Heart right ventricle (tissue), 16 donors: ENCODE measurements around the gene SOBP. TPM values are rescaled to one million over a fixed set of nuclear protein-coding genes. Genes with fewer than 3 reads are reported as not detected.

Source experiments
- ATAC-seq, 8 donors: fragments of 200-7000 bp; cut with Tn5 transposase; one replicate each; pipeline ENCODE4 v1.9.1; 2020; ENCODE audit warnings: mild to moderate bottlenecking in 8 of 8, moderate library complexity in 8 of 8, moderate number of reproducible peaks in 1 of 8
- DNase-seq, 2 donors: peaks; one replicate each; pipeline ENCODE4 v3.0.0-alpha.2; 2020
- H3K27ac ChIP-seq, 10 donors: fragments of 200-600 bp; sonication (generic) in 2 of 10; one replicate each; pipeline versions ENCODE4 v1.5.0 to v1.8.0; 2020 to 2022; ENCODE audit warnings: mild to moderate bottlenecking in 3 of 10
- H3K27me3 ChIP-seq, 7 donors: fragments of 200-600 bp; one replicate each; pipeline ENCODE4 v1.8.0; 2021 to 2022; ENCODE audit warnings: mild to moderate bottlenecking in 2 of 7
- H3K36me3 ChIP-seq, 9 donors: fragments of 200-600 bp; sonication (generic) in 1 of 9; one replicate each; pipeline versions ENCODE4 v1.5.0 to v1.8.0; 2020 to 2022; ENCODE audit warnings: mild to moderate bottlenecking in 2 of 9
- H3K4me1 ChIP-seq, 9 donors: fragments of 200-600 bp; sonication (generic) in 1 of 9; one replicate each; pipeline versions ENCODE4 v1.5.0 to v1.8.0; 2020 to 2022; ENCODE audit warnings: mild to moderate bottlenecking in 4 of 9
- H3K4me3 ChIP-seq, 10 donors: fragments of 200-600 bp; sonication (generic) in 2 of 10; one replicate each; pipeline versions ENCODE4 v1.5.0 to v1.8.0; 2020 to 2022; ENCODE audit warnings: mild to moderate bottlenecking in 7 of 10, moderate library complexity in 2 of 10
- H3K9me3 ChIP-seq, 11 donors: fragments of 200-600 bp in 10 of 11; sonication (generic) in 2 of 11; one replicate each; pipeline versions ENCODE4 v1.5.0 to v1.8.0; 2013 to 2022; ENCODE audit warnings: mild to moderate bottlenecking in 2 of 11, control low read depth in 1 of 11, moderate library complexity in 1 of 11
- WGBS, 2 donors: extraction: QIAGEN DNeasy Blood & Tissue Kit; methylation state at CpG; one replicate each; pipeline ENCODE4 v1.1.7; 2013; ENCODE audit warnings: inconsistent platforms in 1 of 2; 5-methylcytosine and 5-hydroxymethylcytosine counted together
- intact Hi-C, 10 donors: fragments of 100-400 bp; cut with DNase I; formaldehyde crosslinking; loops; one replicate each; pipeline versions ENCODE4 v1.11.1 to v1.14.2; 2022
- polyA plus RNA-seq, 2 donors: library from polyadenylated mRNA; stranded (reverse); fragments of 200-250 nt; gene quantifications; one replicate each; pipeline ENCODE4 v1.2.3, GENCODE V29; 2013
- total RNA-seq, 10 donors: library from RNA; stranded (reverse); fragmentation: NEBNext Ultra II Directional in 3 of 10; extraction: Animal tissue kit (Norgen Biotek cat#: 25700) in 3 of 10; gene quantifications; one replicate each; pipeline versions ENCODE4 v1.2.1 to v1.2.4, GENCODE V29; 2021 to 2023
- TF ChIP-seq, protein P1 (sequence below), 9 donors: fragments of 200-600 bp; sonication (generic) in 2 of 9; IDR thresholded peaks; one replicate each; pipeline versions ENCODE4 v1.5.0 to v1.8.0; 2021 to 2022; ENCODE audit warnings: antibody characterized with exemption in 9 of 9, mild to moderate bottlenecking in 5 of 9, moderate library complexity in 1 of 9
- donor health status: Arrhythmogenic right ventricular cardiomyopathy.
- donor health status: ischemic (EF 13 %, LVEDD 7.1; RV severe dilation, severe dysfunction).
- donor health status: healthy with polysubstance abuse.
- donor health status: DM: no; HTN: yes; CAD: no.
- donor health status: DM: no; HTN: no; CAD: no.
- donor health status: ischemic (EF 25% LVEDD 6.9; RV normal size, moderate dysfunction).
- donor health status: ischemic (EF 25% LVEDD 5.7; RV mildly dilated, moderate dysfunction).
- donor health status: healthy.
- donor health status: DM: yes; HTN: yes; CAD: no.
- donor health status: Ischemic cardiomyopathy.
- donor health status: ischemic (EF 35%, LVEDD 5.7; RV mildly dilated, moderate dysfunction).
- donor health status: nonischemic (EF 11% LVEDD 7.7; RV severe dilation, severe dysfunction).
- donor health status: DM: yes; HTN: yes; CAD: no.
- donor health status: PGD.
- donor health status: ischemic (EF 29% LVEDD 5.4; RV normal size, mild dysfunction).
- donor health status: nonischemic (EF 23%, LVEDD 6.1; RV moderate dilation, normal function).

SOBP gene
- total and polyA plus RNA-seq, 12 donors, result 5.2 to 25.3 (median 18.2) TPM

DNA sequence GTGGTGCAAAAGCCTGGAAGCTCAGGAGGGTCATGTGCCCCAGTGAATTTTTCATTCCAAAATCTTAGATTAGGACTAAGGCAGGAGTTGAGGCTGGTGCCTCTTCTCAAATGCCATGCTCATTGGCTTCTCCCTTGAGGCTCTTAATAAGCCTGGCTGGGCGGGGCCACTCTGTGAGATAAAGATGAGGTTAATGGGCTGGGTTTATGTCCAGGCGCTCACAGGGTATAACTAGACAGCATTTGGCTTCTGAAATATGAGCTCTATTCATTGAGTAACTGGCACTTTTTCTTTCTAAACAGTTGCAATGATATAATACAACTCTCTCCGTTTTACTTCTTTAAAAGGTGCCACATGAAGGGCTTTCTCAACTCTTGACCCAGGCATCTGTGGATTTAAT is 177.9 kb downstream of the SOBP start:
- intact Hi-C loops, result loop anchor here in 1 of 10 donors (10.0 kb wide), 1 partner anchor 353 kb away; no protein-coding TSS in a partner anchor
- H3K4me1 ChIP-seq, result peaks cover 7 to 30% (median 20%) of the 10 kb centered on the region in 9 donors
- H3K36me3 ChIP-seq, result no peaks in the 10 kb centered on the region
- WGBS, 2 donors, result 95 to 97% methylated on average over 3 of the region's 3 CpGs
- no peak for ATAC-seq
- H3K4me3 ChIP-seq, result no peak overlapping the region
- no peaks in the 10 kb centered on the region for H3K9me3 ChIP-seq
- no peak for DNase-seq
- H3K27me3 ChIP-seq, result no peaks in the 10 kb centered on the region
- TF ChIP-seq, protein P1, sequence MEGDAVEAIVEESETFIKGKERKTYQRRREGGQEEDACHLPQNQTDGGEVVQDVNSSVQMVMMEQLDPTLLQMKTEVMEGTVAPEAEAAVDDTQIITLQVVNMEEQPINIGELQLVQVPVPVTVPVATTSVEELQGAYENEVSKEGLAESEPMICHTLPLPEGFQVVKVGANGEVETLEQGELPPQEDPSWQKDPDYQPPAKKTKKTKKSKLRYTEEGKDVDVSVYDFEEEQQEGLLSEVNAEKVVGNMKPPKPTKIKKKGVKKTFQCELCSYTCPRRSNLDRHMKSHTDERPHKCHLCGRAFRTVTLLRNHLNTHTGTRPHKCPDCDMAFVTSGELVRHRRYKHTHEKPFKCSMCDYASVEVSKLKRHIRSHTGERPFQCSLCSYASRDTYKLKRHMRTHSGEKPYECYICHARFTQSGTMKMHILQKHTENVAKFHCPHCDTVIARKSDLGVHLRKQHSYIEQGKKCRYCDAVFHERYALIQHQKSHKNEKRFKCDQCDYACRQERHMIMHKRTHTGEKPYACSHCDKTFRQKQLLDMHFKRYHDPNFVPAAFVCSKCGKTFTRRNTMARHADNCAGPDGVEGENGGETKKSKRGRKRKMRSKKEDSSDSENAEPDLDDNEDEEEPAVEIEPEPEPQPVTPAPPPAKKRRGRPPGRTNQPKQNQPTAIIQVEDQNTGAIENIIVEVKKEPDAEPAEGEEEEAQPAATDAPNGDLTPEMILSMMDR (IDR thresholded peaks at IDR 0.05), result no peak
- no peak overlapping the region for H3K27ac ChIP-seq

DNA sequence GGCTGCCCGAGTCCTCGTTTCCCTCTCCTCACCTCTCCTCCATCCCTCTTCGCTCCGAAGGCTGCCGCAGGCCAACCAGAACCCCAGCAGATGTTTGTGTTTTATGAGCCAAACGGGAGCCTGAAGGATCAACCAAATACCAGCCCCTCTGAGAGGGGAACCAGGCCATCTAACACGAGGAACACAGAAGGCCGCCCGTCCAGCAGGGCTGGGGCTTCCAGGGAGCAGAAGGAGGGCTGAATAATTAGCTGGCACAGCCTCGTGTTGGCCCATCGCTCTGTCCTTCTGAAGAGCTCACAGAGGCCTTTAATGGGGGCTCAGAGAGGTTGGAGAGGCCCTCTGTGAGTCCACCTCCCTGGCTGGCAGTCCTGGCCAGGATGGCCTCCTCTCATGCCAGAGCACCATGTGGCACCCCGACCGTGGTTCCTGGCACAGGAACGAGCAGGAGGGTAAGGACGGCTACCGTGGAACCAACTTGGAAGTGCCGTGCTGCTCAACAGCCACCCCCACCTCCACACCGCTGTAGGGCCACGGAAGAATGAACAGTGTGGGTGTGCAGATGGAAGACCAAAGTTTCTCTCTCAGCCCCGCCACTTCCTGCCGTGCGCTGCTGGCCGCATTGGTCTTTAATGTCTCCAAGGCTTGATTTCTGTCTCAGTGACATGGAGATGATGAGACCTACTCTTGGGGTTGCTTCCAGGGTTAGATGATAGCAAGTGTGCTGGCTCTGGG is 179.0 kb downstream of the SOBP start:
- H3K4me3 ChIP-seq, result no peak overlapping the region
- H3K4me1 ChIP-seq, result peaks cover 7 to 34% (median 18%) of the 10 kb centered on the region in 9 donors
- H3K27ac ChIP-seq, result no peak overlapping the region
- no peak for ATAC-seq
- H3K27me3 ChIP-seq, result no peaks in the 10 kb centered on the region
- TF ChIP-seq, protein P1 (IDR thresholded peaks at IDR 0.05), result no peak
- WGBS, 2 donors, result 89 to 90% methylated on average over 23 of the region's 23 CpGs
- no peaks in the 10 kb centered on the region for H3K9me3 ChIP-seq
- H3K36me3 ChIP-seq, result no peaks in the 10 kb centered on the region
- intact Hi-C loops, result loop anchor here in 1 of 10 donors (10.0 kb wide), 1 partner anchor 354 kb away; no protein-coding TSS in a partner anchor
- DNase-seq, result no peak

DNA sequence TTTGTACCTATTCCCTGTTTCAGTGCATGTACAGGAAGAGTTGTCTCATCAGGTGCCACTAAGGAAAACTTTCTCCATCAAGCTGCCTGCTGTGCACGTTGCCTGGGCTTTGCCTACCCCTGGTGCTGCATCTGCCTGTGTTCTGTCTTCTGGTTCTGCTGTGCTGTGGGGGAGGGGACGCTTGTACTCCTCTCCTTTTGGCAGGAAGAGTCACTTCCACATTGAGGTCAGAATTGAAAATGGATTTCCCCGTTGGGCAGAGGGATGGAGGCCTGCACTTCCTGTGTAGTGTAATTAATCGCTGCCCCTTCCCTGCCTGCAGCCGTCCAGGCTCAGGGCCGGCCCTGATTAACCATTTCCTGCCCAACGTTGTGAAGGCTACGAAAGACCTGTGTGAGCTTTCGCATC is 180.9 kb downstream of the SOBP start:
- Histone ChIP-seq H3K27ac (peak overlapping the region in 5 of 10 donors; percentile 11 to 58 (median 31)), H3K36me3 (no peaks in the 10 kb centered on the region), H3K9me3 (no peaks in the 10 kb centered on the region), H3K27me3 (no peaks in the 10 kb centered on the region), H3K4me3 (no peak overlapping the region), H3K4me1 (peaks cover 7 to 41% (median 21%) of the 10 kb centered on the region in 9 donors)
- DNase-seq (peak; percentile 42 to 84), ATAC-seq (peak in 7 of 8 donors; percentile 59 to 74 (median 68))
- TF ChIP-seq, protein P1 (IDR thresholded peaks at IDR 0.05), result no peak
- intact Hi-C loops, result loop anchor here in 4 of 10 donors (10.0 kb wide), 4 partner anchors 174 to 356 kb away; partner anchors contain the start of gene SOBP (in 1 of the 4)
- WGBS, 2 donors, result 18 to 24% methylated on average over 9 of the region's 9 CpGs

DNA sequence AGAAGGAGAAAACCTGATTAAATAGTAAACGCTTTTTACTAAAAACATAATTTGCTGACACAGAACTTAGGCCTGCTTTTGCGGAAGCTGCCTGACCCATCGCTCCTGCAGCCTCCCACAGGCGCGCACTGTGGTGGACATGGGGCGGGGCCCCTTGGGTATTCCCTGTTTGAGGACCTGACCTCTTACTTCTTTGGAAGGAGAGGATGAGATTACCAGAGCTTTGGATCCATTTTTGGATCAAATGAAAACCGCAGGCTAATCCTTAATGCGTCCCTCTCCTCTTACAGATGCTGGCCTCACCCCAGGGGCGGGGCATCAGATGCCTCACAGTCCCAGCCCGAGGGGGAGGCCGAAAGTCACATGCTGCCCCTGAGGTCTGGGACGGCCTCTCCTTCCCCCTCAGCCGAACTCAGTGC is 183.2 kb downstream of the SOBP start:
- DNase-seq, result peak; percentile 55 to 68
- no peaks in the 10 kb centered on the region for H3K9me3 ChIP-seq
- H3K27me3 ChIP-seq, result no peaks in the 10 kb centered on the region
- TF ChIP-seq, protein P1 (IDR thresholded peaks at IDR 0.05), result no peak
- H3K4me3 ChIP-seq, result no peak overlapping the region
- H3K27ac ChIP-seq, result no peak overlapping the region
- peaks cover 7 to 32% (median 19%) of the 10 kb centered on the region in 9 donors for H3K4me1 ChIP-seq
- peak; percentile 37 to 73 (median 52) for ATAC-seq
- H3K36me3 ChIP-seq, result no peaks in the 10 kb centered on the region
- 74 to 81% methylated on average over 13 of the region's 13 CpGs for WGBS, 2 donors
- intact Hi-C loops, result loop anchor here in 4 of 10 donors (10.0 kb wide), 4 partner anchors 172 to 358 kb away; partner anchors contain the start of gene SOBP (in 1 of the 4)
